ENCODE data around the gene ASPSCR1. TPM values are rescaled to one million over a fixed set of nuclear protein-coding genes. Genes with fewer than 3 reads are reported as not detected.

The ASPSCR1 gene
- total RNA-seq, 4 donors from 2014 or later = 17.9 to 25.6 (median 21.6) TPM

DNA sequence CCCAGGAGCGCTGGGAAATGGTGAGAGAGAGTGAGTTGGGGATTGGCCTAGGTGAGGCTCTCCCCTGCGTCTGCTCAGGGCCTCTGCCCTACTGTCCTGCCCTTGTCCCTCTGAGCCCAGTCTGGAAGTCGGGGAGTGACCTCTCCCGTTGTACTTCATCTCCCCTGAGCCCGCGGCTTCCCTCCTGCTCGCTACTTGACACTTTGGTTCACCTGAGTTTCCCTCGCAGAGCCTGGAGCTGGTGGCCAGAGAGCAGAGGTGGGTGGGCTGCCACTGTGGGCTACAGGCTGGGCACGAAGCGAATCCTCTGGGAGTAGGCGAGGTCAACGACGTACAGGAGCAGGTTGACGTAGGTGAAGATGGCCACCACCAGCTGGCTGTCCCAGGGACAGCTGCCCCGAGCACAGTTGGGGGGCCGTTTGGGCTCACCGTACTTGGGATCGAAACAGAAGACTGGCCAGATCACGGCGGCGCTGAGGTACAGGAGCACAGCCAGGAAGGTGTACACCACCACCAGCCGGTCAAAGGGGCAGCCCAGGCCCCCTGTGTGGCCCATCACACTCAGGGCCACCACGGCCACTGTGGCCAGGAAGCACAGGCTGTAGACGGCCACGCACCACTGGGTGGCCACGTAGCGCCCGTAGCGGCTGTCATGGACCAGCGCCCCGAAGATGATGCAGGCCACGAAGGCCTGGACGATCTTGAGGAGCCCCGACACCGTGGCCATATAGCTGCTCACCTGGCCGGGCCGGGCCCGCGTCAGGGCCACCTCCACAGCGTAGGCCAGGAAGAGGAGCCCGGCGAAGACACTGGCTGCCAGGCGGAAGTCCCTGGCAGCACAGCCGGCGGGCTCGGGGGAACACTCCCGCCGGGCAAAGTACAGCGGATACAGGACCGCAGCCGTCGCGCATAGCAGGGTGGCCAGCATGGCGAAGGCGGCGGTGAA lies 36.6 kb upstream of the ASPSCR1 start:
- 92% methylated on average over 29 of the region's 56 CpGs for WGBS
- peaks cover 17% of the 10 kb centered on the region for H3K27me3 ChIP-seq
- H3K36me3 ChIP-seq = no peaks in the 10 kb centered on the region
- no peaks in the 10 kb centered on the region for H3K9me3 ChIP-seq
- no peak for TF ChIP-seq POLR2AphosphoS5 (IDR thresholded peaks at IDR 0.05)
- TF ChIP-seq, protein P1, sequence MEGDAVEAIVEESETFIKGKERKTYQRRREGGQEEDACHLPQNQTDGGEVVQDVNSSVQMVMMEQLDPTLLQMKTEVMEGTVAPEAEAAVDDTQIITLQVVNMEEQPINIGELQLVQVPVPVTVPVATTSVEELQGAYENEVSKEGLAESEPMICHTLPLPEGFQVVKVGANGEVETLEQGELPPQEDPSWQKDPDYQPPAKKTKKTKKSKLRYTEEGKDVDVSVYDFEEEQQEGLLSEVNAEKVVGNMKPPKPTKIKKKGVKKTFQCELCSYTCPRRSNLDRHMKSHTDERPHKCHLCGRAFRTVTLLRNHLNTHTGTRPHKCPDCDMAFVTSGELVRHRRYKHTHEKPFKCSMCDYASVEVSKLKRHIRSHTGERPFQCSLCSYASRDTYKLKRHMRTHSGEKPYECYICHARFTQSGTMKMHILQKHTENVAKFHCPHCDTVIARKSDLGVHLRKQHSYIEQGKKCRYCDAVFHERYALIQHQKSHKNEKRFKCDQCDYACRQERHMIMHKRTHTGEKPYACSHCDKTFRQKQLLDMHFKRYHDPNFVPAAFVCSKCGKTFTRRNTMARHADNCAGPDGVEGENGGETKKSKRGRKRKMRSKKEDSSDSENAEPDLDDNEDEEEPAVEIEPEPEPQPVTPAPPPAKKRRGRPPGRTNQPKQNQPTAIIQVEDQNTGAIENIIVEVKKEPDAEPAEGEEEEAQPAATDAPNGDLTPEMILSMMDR (IDR thresholded peaks at IDR 0.05) = no peak
- no peak for TF ChIP-seq POLR2A (IDR thresholded peaks at IDR 0.05)
- no peak for TF ChIP-seq EP300 (IDR thresholded peaks at IDR 0.05)
- DNase-seq (ENCODE audit: low spot score in 2 of 2) = no peak
- H3K4me1 ChIP-seq = peaks cover 26% of the 10 kb centered on the region
- H3K4me3 ChIP-seq = no peak overlapping the region
- H3K27ac ChIP-seq = no peak overlapping the region

GRCh38 chr17:81941484-81942166 lies 35.8 kb upstream of the ASPSCR1 start:
- H3K4me3 ChIP-seq = no peak overlapping the region
- no peaks in the 10 kb centered on the region for H3K9me3 ChIP-seq
- no peaks in the 10 kb centered on the region for H3K36me3 ChIP-seq
- DNase-seq (ENCODE audit: low spot score in 2 of 2) = no peak
- H3K4me1 ChIP-seq = peaks cover 23% of the 10 kb centered on the region
- WGBS = 66% methylated on average over 17 of the region's 30 CpGs
- TF ChIP-seq, protein P1 (IDR thresholded peaks at IDR 0.05) = no peak
- TF ChIP-seq EP300 (IDR thresholded peaks at IDR 0.05) = no peak
- TF ChIP-seq POLR2AphosphoS5 (IDR thresholded peaks at IDR 0.05) = no peak
- TF ChIP-seq POLR2A (IDR thresholded peaks at IDR 0.05) = no peak
- H3K27ac ChIP-seq = no peak overlapping the region
- H3K27me3 ChIP-seq = peaks cover 17% of the 10 kb centered on the region

DNA sequence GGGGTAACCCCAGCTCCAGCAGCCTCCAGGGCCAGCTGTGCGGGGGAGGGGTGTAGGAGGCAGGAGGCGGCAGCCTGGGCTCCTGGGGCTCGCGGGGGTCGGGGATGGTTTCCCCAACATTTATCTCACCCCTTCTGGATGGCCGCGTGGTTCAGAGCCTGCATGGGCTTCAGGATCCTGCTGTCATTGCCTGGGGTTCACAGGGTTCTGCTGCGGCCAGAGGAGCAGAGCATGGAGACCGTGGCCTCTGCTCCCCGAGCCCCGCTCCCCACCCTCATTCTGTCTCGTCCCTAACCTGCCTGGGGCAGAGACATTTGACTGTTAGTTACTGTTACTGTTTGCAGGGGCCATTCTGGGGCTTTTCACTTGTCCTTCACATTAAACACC lies 35.3 kb upstream of the ASPSCR1 start:
- TF ChIP-seq, protein P1 (IDR thresholded peaks at IDR 0.05) = no peak
- no peak for TF ChIP-seq POLR2AphosphoS5 (IDR thresholded peaks at IDR 0.05)
- no peak for TF ChIP-seq EP300 (IDR thresholded peaks at IDR 0.05)
- no peak for TF ChIP-seq POLR2A (IDR thresholded peaks at IDR 0.05)

DNA sequence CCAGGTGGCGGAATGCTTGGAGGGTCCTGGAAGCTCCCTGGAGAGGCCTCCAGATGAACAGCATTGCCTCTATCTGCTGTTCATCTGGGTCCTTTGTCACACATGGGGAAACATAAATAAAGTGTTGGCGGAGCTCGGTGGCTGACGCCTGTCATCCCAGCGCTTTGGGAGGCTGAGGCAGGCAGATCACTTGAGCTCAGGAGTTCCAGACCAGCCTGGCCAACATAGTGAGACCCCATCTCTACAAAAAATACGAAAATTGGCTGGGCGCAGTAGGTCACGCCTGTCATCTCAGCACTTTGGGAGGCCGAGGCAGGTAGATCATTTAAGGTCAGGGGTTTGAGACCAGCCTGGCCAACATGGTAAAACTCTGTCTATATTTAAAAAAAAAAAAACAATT lies 32.6 kb upstream of the ASPSCR1 start:
- TF ChIP-seq POLR2A (IDR thresholded peaks at IDR 0.05) = no peak
- TF ChIP-seq, protein P1 (IDR thresholded peaks at IDR 0.05) = no peak
- TF ChIP-seq EP300 (IDR thresholded peaks at IDR 0.05) = no peak
- no peak for TF ChIP-seq POLR2AphosphoS5 (IDR thresholded peaks at IDR 0.05)
- Histone ChIP-seq H3K36me3 (no peaks in the 10 kb centered on the region), H3K9me3 (no peaks in the 10 kb centered on the region), H3K4me3 (no peak overlapping the region), H3K4me1 (peaks cover 6% of the 10 kb centered on the region), H3K27me3 (peaks cover 17% of the 10 kb centered on the region), H3K27ac (no peak overlapping the region)
- 97% methylated on average over 9 of the region's 9 CpGs for WGBS
- no peak for DNase-seq (ENCODE audit: low spot score in 2 of 2)

More for the DNA sequence above, 35.3 kb upstream of the ASPSCR1 start:
- H3K27me3 ChIP-seq = peaks cover 17% of the 10 kb centered on the region
- H3K9me3 ChIP-seq = no peaks in the 10 kb centered on the region
- H3K4me3 ChIP-seq = no peak overlapping the region
- 49% methylated on average over 8 of the region's 12 CpGs for WGBS
- no peak for DNase-seq (ENCODE audit: low spot score in 2 of 2)
- peaks cover 18% of the 10 kb centered on the region for H3K4me1 ChIP-seq
- H3K36me3 ChIP-seq = no peaks in the 10 kb centered on the region
- H3K27ac ChIP-seq = no peak overlapping the region

DNA sequence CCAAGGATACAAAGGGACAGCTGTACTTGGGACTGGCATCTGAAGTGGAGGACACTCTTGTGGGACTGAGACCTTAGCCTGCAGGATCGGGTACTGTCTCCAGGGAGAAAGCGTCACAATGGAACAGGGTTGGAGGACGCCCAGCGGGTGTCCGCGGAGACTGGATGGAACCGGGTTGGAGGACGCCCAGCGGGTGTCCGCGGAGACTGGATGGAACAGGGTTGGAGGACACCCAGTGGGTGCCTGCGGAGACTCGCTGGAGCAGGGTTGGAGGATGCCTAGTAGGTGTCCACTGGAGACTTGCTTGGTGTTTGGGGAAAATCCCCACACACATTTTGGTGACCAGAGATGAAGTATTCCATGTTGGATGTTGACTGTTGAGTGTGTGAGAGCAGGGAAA lies 30.2 kb upstream of the ASPSCR1 start, which contains the start of gene MYADML2:
TSS of gene MYADML2 (minus strand) at position 45 of the 400 bp plus-strand sequence. CDS start 5,492 bp downstream, outside the sequence.
- Histone ChIP-seq H3K9me3 (no peaks in the 10 kb centered on the region), H3K27ac (no peak within 1 kb of the TSS), H3K36me3 (no peaks in the 10 kb centered on the region), H3K4me1 (no peaks in the 10 kb centered on the region), H3K27me3 (peaks cover 8% of the 10 kb centered on the region), H3K4me3 (no peak within 1 kb of the TSS)
- 74% methylated on average over 13 of the region's 13 CpGs for WGBS
- DNase-seq (ENCODE audit: low spot score in 2 of 2) = peak in 1 of 2 donors; percentile 35
- TF ChIP-seq POLR2AphosphoS5 (IDR thresholded peaks at IDR 0.05) (no peak), POLR2A (IDR thresholded peaks at IDR 0.05) (no peak), EP300 (IDR thresholded peaks at IDR 0.05) (no peak)
- TF ChIP-seq, protein P1 (IDR thresholded peaks at IDR 0.05) = no peak
